Putamen (tissue), 1 donor: ENCODE results near the gene CBLB.

Experiments
- DNase-seq: peaks from one replicate; pipeline ENCODE4 v3.0.0-alpha.2; 2016; ENCODE audit warnings: low spot score

The CBLB gene

DNA sequence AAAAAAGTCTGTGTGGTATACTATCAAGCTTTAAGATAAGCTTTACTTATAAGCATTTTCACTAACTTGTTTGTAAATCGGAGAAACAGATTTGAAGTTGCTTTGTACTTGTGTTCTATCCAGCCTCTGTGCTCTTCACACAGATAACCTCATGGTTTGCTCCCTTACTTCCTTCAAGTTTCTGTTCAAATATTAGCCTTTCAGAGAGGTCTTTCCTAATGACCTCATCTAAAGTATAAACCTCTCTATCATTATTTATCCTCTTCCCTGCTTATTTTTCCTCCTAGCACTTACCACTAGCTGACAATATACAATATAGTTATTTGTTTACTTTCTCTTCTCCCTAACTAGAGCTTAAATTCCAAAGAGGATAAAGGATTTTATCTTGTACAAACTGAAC is 180.0 kb downstream of the CBLB start:
- no peak for DNase-seq

- no peak for DNase-seq
These were observed 182.4 kb downstream of the CBLB start for GRCh38 chr3:105686278-105686897.

GRCh38 chr3:105679951-105680350 is 188.9 kb downstream of the CBLB start:
- DNase-seq: no peak

DNA sequence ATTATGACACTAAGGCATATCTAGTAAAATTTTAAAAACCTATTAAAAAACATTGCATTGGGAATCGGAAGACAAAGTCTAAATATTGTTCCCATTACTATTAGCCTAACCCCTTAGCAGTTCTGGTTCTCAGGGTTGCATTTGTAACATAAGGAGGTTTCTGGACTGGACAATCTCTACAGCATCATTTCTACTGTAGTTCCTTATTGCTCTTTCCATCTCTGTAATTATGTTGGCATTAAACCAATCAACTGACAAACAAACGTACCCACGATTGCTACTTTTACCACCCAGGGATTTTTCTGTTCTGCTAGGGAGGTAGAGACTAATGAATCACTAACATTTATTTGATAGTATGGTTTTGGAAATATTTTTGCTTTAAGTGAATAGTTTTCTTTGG is 190.8 kb downstream of the CBLB start:
- no peak for DNase-seq

DNA sequence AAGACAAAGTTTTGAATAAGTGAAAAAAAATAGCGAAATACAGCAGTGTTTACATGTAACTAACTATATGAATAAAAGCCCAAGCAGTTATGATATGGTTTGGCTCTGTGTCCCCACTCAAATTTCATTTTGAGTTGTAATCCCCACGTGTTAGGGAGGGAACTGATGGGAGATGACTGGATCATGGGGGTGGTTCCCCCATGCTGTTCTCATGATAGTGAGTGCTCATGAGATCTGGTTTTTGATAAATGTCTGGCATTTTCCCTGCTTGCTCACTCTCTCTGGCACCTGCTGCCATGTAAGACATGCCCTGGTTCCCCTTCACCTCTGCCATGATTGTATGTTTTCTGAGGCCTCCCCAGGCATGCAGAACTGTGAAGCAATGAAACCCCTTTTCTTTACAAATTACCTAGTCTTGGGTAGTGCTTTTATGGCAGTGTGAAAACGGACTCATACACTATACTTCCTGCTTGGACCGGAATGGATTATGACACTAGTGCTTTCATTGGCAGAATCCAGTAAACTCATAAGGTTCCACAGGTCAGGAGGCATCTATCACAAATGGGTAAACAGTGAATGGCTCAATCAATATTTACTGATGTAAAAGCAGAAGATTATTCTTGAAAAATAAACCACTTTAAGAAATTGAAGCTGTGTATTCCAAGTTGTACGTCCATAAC is 192.1 kb downstream of the CBLB start:
- no peak for DNase-seq

- DNase-seq: no peak
These were observed 194.3 kb downstream of the CBLB start for GRCh38 chr3:105674437-105675065.

DNA sequence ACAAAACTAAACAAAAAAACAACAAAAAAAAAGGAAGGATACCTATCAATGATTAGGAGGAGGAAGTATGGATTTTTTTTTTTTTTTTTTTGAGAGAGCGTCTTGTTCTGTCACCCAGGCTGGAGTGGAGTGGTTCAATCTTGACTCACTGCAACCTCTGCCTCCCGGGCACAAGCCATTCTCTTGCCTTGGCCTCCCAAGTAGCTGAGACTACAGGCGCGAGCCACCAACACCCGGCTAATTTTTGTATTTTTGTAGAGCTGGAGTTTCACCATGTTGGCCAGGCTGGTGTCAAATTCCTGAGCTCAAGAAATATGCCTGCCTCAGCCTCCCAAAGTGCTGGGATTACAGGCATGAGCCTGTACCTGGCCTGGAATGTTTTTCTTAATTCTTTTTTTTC is 195.8 kb downstream of the CBLB start:
- no peak for DNase-seq

DNA sequence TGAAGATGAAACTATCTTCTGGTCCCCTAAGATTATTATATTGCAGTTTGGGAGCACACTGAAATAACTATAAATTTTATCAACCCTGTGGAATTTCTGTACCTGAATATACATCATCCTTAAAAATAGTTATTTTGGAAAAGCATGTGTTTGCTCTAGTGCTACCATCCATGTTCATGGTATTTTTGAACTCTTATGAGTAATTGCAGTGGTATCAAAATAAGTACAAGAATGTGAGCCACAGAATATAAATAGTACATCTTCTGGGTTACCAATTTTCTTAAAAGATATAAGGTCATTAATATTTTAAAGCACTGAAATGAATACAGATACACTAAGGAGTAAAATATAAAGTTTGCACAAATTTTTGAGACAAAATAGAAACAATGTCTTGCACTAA is 206.5 kb downstream of the CBLB start:
- no peak for DNase-seq

- DNase-seq: no peak
These were observed 207.4 kb downstream of the CBLB start for GRCh38 chr3:105661461-105661860.

- no peak for DNase-seq
These were observed 211.9 kb downstream of the CBLB start for GRCh38 chr3:105656651-105657504.

DNA sequence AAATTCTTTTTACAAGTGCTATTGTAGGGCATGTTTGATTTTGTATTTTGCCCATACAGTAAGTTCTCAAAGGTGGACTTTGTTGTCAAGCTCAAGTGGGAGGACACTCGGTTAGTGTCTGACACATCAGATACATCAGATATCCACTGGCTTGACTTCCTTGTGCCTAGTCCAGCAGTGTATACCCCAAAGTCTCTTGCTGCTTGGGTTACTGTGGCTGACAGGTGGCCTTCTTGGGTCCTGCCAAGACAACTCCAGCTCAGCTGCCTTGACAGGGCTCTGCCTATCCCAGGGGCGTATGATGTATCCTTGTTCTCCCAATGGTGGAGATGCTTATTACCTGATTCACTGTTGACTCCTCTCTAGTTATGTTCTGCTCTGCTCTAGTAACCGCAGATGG is 214.9 kb downstream of the CBLB start:
- DNase-seq: no peak

GRCh38 chr3:105653166-105653565 is 215.6 kb downstream of the CBLB start:
- DNase-seq: no peak

- no peak for DNase-seq
These were observed 219.3 kb downstream of the CBLB start for GRCh38 chr3:105649480-105649879.

DNA sequence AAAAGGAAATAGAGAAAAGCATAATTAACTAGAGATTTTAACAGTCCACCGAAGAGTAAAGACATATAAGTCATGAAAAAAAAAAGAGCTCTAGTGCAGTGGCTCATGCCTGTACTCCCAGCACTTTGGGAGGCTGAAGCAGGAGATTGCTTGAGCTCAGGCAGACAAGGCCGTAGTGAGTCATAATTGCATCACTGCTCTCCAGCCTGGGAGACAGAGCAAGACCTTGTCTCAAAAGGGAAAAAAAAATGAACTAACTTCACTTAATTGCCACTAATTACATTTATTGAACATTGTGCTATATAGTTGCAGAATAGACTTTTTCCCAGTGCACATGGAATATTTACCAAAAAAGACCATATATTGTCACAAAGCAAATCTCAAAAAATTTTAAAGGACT is 221.8 kb downstream of the CBLB start:
- DNase-seq: no peak

DNA sequence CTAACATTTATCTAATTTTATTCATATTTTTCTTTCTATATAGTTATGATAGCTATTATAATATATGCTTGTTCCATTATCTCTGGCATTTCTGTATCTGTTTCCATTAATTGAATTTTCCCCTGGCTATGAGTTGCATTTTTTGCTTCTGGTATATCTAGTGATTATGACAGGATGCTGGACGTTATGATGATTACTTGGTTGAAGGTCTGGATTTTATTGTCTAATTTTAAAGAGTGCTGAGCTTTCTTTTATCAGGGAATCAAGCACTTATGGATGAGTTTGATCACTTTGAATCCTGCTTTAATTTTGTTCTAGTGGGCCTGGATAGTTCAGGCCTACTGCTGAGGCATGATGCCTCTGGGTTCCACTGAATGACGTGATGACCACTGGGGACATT is 229.7 kb downstream of the CBLB start:
- DNase-seq: no peak

DNA sequence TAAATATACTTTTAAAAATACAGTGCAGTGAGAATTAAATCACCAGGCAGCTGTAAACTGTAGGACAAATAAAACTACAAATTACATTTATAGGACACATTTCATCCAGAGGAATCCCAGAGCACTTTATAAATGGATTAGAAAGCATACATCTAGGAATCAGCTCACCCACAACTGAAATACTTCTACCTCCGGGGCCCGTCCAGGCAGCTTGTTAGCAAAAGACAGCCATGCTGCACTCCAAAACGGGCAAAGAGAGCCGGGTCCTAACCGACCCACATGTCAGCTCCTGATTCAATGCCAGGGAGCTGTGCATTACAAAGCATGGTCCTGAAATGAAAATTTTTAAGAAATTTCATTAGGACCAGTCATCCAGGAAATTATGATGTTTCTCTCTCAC is 234.1 kb downstream of the CBLB start:
- no peak for DNase-seq

DNA sequence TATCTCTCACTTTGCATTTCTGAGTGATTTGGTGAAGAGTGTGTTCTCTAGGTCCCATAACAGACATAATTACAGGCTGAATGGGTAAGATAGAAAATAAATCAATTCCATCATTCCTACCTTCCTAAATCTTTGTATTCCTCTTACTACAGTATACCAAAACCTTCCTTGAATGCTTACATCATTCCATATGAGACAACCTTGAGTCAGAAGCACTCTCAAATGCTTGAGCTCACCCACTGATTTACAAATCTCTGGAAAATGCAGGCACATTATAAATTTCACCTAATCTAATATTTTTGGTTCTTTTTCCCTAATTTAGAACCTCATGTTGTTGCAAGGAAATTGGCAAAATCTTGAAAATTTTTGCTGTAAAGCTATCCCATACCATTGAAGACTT is 239.1 kb downstream of the CBLB start:
- DNase-seq: no peak

- no peak for DNase-seq
These were observed 242.1 kb downstream of the CBLB start for GRCh38 chr3:105626739-105627138.

GRCh38 chr3:105622169-105622568 is 246.6 kb downstream of the CBLB start:
- DNase-seq: no peak

- no peak for DNase-seq
These were observed 248.6 kb downstream of the CBLB start for GRCh38 chr3:105620236-105620635.

- DNase-seq: no peak
These were observed 249.2 kb downstream of the CBLB start for GRCh38 chr3:105619651-105620050.

- no peak for DNase-seq
These were observed 250.3 kb downstream of the CBLB start for GRCh38 chr3:105618556-105618955.
